GM18870 (cell line): ENCODE results near the gene TM4SF20.
"Not testable (repeated sequence)": the region's sequence is repeated elsewhere in the genome, so short reads cannot be mapped to it uniquely, and the experiment has no call there.

ENCODE experiments used
- ATAC-seq: cut with Tn5 transposase; IDR thresholded peaks from one replicate; pipeline ENCODE4 v1.9.1; 2021; ENCODE audit warnings: moderate library complexity; ENCODE audit not compliant: unreplicated experiment

Gene TM4SF20

GRCh38 chr2:227398684-227399670, 19.9 kb upstream of the TM4SF20 start:
- no peak for ATAC-seq

- ATAC-seq: no peak
These were observed 18.5 kb upstream of the TM4SF20 start for GRCh38 chr2:227397562-227397961.

GRCh38 chr2:227395556-227395955, 16.4 kb upstream of the TM4SF20 start:
- ATAC-seq: no peak

GRCh38 chr2:227394401-227394800, 15.3 kb upstream of the TM4SF20 start:
- ATAC-seq: no peak

- ATAC-seq: no peak
These were observed 11.6 kb upstream of the TM4SF20 start for GRCh38 chr2:227390468-227391256.

- no peak for ATAC-seq
These were observed 10.6 kb upstream of the TM4SF20 start for GRCh38 chr2:227389661-227390060.

GRCh38 chr2:227389231-227389630, 10.1 kb upstream of the TM4SF20 start:
- ATAC-seq: no peak

GRCh38 chr2:227388537-227389011, 9.5 kb upstream of the TM4SF20 start:
- ATAC-seq: no peak

GRCh38 chr2:227387583-227387982, 8.5 kb upstream of the TM4SF20 start, which contains the start of gene SCYGR1:
TSS of gene SCYGR1 (minus strand) at chr2:227387949. CDS start at chr2:227387949, 0 bp downstream.
- not testable (repeated sequence) for ATAC-seq

GRCh38 chr2:227386630-227387029, 7.5 kb upstream of the TM4SF20 start:
- ATAC-seq: no peak

- ATAC-seq: no peak
These were observed 4.6 kb upstream of the TM4SF20 start for GRCh38 chr2:227383686-227384085.

GRCh38 chr2:227382241-227382835, 3.2 kb upstream of the TM4SF20 start:
- not testable (repeated sequence) for ATAC-seq

- ATAC-seq: no peak
These were observed 729 bp downstream of the TM4SF20 start for GRCh38 chr2:227378371-227378782.

GRCh38 chr2:227377467-227378351, 1.4 kb downstream of the TM4SF20 start:
- ATAC-seq: no peak

- ATAC-seq: no peak
These were observed 2.3 kb downstream of the TM4SF20 start for GRCh38 chr2:227376656-227377396.

- no peak for ATAC-seq
These were observed 4.9 kb downstream of the TM4SF20 start for GRCh38 chr2:227374158-227374557.

GRCh38 chr2:227373389-227373788, 5.7 kb downstream of the TM4SF20 start:
- ATAC-seq: no peak

- ATAC-seq: no peak
These were observed 8.3 kb downstream of the TM4SF20 start for GRCh38 chr2:227370791-227371312.

GRCh38 chr2:227370092-227370491, 9.0 kb downstream of the TM4SF20 start:
- no peak for ATAC-seq
